ENCODE data around the gene UBIAD1.
A peak's percentile ranks its signal among the peaks of the same experiment; 100 is the strongest.

Gene UBIAD1

GRCh38 chr1:11308699-11309224 is 35.8 kb downstream of the UBIAD1 start:
- DNase-seq (ENCODE audit: low read depth in 2 of 2, low spot score in 1 of 2) = no peak

GRCh38 chr1:11309385-11309784 is 36.4 kb downstream of the UBIAD1 start:
- DNase-seq (ENCODE audit: low read depth in 2 of 2, low spot score in 1 of 2) = no peak

DNA sequence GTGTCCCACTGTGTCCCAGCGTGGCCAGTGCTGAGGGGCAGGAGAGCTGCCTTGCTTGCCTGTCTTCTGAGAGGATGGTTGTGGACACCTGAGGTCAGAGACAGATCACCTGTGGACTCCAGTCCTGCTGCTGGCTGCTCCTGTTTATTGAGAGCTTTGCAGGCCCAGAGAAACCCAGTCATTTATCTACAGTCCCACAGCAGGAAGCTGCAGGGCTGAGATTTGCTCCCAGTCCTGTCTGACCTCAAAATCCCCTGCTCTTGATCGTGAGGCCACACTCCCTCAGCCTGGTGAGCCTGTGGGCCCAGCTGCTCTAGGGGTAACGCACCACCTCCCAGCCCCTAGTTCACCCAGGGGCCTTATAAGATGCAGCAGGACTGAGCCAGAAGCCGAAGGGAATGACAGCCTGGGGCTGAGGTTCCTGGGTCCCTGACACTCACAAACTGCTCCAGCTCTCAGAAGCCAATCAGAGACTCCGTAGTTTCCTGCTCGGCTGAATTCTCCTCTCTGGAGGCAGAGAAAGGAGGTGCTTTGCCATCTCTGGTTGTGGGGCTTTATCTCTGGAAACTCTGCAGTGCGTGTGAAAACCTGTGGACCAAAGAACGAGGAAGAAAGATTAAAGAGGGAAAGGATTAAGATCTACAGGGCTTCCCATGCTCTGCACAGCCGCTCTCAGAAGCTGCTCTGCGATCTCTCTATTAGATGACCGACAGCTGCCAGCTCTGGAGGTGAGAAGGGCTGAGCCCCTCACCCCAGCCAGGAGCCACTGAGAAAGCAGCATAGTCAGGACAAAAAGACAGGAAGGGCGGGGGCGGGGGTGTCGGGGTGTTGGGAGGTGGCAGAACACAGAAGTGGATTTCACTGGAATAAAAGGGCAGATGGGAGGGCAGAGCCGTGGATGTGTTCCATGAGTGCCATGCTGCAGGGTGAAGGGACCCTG is 39.1 kb downstream of the UBIAD1 start:
- DNase-seq (ENCODE audit: low read depth in 2 of 2, low spot score in 1 of 2) = no peak

DNA sequence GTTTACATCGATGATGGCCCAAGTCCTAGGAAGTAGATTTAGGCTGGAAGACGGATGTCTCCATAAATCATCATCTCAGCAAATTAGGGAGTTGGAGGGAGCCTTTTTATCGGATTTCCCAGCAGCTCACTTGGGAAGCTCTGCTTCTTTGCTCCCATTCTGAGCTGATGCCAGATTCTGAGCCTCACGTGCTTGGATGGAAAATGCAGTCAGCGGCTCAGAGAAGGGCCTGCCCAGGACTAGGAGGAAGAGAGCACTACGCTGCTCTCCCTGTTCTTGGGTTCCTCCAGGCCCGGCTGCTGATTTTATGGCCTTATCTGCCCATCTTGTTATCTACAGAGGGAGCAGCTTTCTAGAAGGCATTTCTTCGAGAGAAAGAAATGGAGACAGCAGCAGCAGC is 42.0 kb downstream of the UBIAD1 start:
- no peak for DNase-seq (ENCODE audit: low read depth in 2 of 2, low spot score in 1 of 2)

DNA sequence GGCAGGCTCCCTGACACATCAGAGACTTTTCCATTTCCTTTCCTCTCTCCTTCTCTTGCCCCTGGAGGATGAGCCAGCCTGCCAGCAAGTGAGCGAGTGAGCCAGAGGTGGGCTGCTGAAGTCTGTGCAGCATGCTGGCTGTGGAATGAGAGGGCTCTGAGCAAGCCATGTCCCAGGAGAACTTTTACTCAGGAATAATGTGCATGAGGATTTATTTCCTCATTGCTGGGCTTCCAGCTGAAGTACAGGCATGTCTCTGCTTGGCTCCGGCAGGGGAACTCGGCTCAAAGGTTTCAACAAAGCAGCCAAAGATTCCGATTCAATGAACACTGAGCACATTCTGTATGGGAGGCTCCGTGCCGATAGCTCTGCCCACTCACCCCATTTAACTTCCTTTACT is 43.7 kb downstream of the UBIAD1 start:
- DNase-seq (ENCODE audit: low read depth in 2 of 2, low spot score in 1 of 2) = no peak

- DNase-seq (ENCODE audit: low read depth in 2 of 2, low spot score in 1 of 2) = no peak
These were observed 46.0 kb downstream of the UBIAD1 start for GRCh38 chr1:11318982-11319381.

DNA sequence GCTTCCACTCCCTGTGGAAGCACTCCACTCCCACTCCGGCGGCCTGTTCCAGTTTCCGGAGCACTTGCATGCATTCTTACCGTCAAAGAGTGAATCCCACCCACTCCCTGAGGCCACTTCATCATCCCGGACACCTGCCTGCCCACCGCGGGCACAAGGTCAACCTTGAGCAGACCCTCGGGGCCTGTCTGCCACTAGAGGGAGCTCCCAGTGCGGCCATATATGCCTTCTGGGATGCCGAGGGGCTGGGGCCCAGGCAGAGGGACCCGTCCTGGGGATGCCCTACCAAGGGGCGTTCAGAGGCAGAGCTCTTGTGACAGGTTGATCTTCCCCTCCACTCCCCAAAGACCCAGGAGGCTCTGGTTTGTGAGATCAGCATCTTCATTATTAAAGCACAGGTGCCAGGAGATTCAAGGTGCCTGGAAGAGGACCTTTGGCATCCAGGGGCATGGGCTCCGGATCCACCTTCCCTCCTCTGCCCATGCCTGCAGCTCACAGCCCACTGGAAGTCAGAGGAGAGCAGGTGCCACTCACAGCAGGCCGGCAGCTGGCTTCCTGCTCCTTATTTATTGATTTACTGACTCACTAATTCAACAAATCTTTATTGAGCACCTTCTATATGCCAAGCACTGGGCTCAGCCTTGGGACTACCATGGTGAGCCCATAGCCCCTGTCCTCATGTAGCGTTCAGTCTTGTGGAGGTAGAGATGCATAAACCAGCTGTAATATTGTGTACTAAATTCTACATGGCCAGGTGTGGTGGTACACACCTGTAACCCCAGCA is 47.3 kb downstream of the UBIAD1 start:
- peak in 1 of 2 donors; percentile 14 for DNase-seq (ENCODE audit: low read depth in 2 of 2, low spot score in 1 of 2)

DNA sequence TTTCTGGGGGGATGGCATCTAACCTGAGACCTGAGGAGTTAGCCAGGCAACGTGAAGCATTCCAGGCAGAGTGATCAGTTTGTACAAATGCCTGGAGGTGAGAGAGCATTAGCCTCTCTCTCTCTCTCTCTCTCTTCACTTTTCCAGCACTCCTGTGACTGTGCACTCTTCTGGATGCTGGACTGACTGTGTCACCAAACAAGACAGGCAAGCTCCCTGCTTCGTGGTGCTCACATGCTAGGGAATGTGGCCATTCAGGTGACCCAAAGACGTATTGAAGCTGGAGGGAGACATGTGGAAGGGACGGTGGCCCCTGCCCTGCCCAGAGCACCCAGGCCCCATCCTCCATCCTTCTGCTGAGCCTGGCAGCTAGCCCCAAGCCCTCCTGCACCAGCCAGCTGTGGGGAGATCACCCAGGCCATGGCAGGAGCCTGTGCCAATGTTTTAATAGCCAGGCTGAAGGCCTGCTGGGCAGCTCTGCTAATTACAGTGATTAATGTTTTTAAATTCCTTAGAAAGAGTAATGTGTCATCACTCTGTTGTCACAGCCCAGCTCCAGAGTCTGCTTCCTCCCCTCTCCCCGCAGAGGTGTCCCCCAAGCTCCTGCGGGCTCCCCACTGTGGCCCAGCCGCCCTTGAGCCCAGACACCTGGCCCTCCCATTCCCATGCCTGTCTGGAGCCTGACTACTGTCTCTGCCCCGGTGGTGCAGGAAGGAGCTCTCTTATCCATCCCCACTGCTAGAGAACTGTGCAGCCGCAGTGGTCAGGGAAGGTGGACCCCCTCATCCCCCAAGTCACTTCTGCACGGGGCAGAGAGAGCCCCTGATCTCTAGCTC is 48.9 kb downstream of the UBIAD1 start:
- DNase-seq (ENCODE audit: low read depth in 2 of 2, low spot score in 1 of 2) = no peak

DNA sequence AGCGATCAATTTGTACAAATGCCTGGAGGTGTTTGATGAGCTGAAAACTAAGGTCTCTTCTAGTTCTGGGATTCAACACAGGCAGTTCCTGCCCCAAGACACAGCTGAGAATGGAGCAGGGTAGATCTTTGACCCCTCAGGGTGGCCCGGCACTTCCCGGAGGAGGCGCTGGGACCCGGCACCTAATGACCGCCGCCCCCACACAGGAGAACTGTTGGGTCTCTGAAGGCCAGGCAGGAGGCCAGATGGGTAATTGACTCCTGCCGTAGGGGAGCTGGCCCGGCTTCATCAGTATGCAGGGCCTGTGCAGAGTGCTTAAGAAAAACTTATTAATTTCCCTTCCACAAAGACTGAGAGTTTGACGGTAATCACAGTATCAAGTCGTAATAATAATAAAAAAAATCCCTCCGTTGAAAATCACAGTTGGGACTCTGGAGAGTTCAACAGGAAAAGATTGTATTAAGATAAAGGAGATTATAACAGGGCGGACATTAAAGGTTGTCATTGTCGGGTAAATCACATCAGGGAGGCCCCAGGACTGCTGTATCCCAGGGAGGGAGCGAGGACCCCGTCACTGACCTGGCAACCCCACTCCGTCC is 51.7 kb downstream of the UBIAD1 start:
- no peak for DNase-seq (ENCODE audit: low read depth in 2 of 2, low spot score in 1 of 2)

DNA sequence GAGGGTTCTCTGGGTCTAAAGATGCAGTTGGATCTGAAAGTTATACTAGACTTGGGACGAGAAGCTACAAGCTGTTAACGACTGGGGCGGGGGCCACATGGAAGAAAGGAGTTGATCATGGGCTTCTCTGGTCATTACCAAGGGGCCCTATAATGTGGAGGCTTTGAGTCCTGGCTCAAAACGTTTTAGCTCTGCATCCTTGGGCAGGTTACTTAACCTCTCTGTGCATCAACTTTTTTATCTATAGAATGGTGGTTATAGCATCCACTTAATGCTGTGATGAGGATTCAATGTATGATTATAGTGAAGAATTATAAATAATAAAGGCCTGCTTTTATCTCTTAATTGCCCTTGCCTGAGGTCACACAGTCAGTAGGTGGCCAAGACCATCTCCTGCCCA is 53.1 kb downstream of the UBIAD1 start:
- no peak for DNase-seq (ENCODE audit: low read depth in 2 of 2, low spot score in 1 of 2)

DNA sequence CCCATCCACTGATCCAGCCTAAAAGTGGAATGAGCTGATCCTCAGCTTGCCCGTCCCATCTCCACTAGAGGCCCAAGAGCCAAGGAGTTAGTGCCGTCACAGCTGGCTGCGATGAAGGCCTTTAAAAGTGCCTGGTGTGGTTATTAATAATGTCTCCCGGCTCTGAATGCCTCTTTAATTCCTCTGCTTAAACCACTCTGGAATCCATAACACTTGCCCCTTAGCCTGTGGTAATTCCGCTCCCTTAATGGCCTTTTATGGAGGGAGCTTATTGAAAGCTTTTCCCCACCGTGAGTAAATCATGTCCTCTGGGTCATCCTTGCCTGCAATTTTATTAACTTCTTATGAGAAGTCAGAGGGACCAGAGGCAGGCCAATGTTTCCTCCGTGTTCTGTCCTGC is 55.4 kb downstream of the UBIAD1 start:
- no peak for DNase-seq (ENCODE audit: low read depth in 2 of 2, low spot score in 1 of 2)

DNA sequence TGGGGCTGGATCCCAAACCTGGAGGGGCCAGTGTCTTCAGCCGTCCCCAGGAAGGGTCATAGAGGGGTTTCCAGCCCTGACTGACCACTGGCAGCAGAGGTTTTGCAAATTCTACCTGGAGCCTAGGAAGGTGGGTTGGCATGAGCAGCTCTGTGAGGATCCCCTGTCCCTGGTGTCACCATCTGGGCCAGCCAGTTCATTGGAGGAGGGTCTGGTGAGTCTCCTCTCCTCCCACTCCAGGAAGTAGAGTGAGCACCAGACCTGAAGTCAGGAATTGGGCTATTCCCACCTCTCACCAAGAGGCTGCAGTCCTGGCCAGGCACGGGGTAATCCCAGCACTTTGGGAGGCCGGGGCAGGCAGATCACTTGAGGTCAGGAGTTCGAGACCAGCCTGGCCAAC is 57.4 kb downstream of the UBIAD1 start:
- DNase-seq (ENCODE audit: low read depth in 2 of 2, low spot score in 1 of 2) = no peak

- no peak for DNase-seq (ENCODE audit: low read depth in 2 of 2, low spot score in 1 of 2)
These were observed 58.3 kb downstream of the UBIAD1 start for GRCh38 chr1:11331036-11331944.

GRCh38 chr1:11331945-11332546 is 59.0 kb downstream of the UBIAD1 start:
- DNase-seq (ENCODE audit: low read depth in 2 of 2, low spot score in 1 of 2) = no peak

DNA sequence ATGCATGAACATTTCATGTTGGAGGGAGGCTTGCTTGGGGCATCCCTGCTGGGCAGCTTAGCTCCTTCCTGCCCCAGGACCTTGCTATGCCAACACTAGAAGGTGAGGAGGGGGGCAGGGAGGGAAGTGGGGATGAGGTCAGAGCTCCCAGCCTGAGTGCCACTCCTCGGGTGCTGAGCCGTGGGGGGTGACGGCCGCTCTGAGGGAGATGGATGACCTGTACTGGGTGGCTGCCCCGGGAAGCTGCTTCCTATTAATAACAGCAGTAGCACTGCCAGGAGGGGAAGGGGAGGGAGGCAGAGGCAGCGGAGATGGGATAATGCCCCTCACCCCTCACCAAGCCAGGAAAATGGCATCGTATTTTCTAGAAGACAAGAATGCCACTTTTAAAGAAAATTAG is 60.6 kb downstream of the UBIAD1 start:
- no peak for DNase-seq (ENCODE audit: low read depth in 2 of 2, low spot score in 1 of 2)

GRCh38 chr1:11334261-11334804 is 61.3 kb downstream of the UBIAD1 start:
- no peak for DNase-seq (ENCODE audit: low read depth in 2 of 2, low spot score in 1 of 2)

GRCh38 chr1:11334821-11335220 is 61.8 kb downstream of the UBIAD1 start:
- no peak for DNase-seq (ENCODE audit: low read depth in 2 of 2, low spot score in 1 of 2)

DNA sequence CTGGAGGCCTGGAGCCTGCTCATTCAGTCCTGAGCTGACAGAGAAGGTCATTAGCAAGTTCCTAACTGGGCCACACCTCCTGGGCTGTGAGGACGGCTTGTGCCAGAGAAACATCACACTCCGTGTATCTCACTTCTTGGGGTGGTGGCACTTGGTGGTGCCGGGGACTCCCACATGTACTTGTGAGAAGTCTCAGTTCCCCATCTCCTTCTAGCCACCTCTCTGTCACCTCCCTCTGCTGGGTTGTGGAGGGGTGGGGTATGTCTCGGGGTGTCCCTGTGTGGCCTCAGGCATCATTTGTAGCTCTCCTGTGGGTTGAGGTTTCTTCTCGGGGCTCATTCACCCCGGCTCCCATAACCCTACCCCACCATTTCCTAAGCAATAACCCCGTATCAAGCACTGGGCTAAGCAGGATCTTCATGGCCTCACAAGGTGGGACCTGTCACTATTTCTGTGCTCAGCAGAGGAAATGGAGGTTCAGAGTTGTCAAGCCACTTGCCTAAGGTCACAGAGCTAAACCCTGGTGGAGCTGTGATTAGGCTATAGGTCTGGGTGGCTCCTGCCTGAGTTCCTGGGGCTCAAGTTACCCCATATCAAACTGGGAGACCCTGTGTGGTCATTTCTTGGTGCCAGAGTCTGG is 62.5 kb downstream of the UBIAD1 start:
- peak in 1 of 2 donors; percentile 3 for DNase-seq (ENCODE audit: low read depth in 2 of 2, low spot score in 1 of 2)
